B cell (primary cell): ENCODE measurements around the gene PRPSAP1. TPM values are rescaled to one million over a fixed set of nuclear protein-coding genes. Genes with fewer than 3 reads are reported as not detected.

Source experiments
- ATAC-seq: fragments of 200-7000 bp; cut with Tn5 transposase; one replicate; pipeline ENCODE4 v1.10.0; 2021; ENCODE audit warnings: low read depth, mild to moderate bottlenecking, moderate number of reproducible peaks, moderate library complexity
- CTCF ChIA-PET: fragments of 350-600 bp; sonication (Branson Sonifier 250); formaldehyde crosslinking; loops from one replicate; lab custom pipeline; 2021; ENCODE audit warnings: antibody characterized with exemption, inconsistent platforms; lab: Charles Lee
- POLR2A ChIA-PET: fragments of 350-600 bp; sonication (Branson Sonifier 250); formaldehyde crosslinking; loops from one replicate; lab custom pipeline; 2021; ENCODE audit warnings: antibody characterized with exemption; lab: Charles Lee
- DNase-seq: peaks from one replicate; pipeline ENCODE4 v3.0.0; 2013
- H2AFZ ChIP-seq: 2 replicates; pipeline ENCODE4 v1.6.1; 2012; ENCODE audit warnings: mild to moderate bottlenecking, low read depth, low read length; ENCODE audit not compliant: insufficient read depth, poor library complexity, severe bottlenecking
- H3K27ac ChIP-seq, 2 donors: 1 replicate in 1 of 2; 2 replicates in 1 of 2; pipeline ENCODE4 v1.5.1; 2012 to 2013; ENCODE audit warnings: low read length in 2 of 2, mild to moderate bottlenecking in 2 of 2, moderate library complexity in 1 of 2
- H3K27me3 ChIP-seq, 4 experiments: fragments of 200-600 bp in 1 of 4; sonication (generic) in 1 of 4; replicated peaks in 1 of 4; 1 replicate in 2 of 4; 2 replicates in 2 of 4; pipeline versions ENCODE4 v1.6.1 to v1.7.0; 2013 to 2016; ENCODE audit warnings: low read length in 3 of 4, mild to moderate bottlenecking in 2 of 4, mixed read lengths in 1 of 4, moderate library complexity in 1 of 4; ENCODE audit not compliant: insufficient read depth in 4 of 4, control insufficient read depth in 3 of 4; ENCODE audit errors: control extremely low read depth in 1 of 4
- H3K36me3 ChIP-seq, 2 experiments: replicated peaks in 1 of 2; 1 replicate in 1 of 2; 2 replicates in 1 of 2; pipeline versions ENCODE4 v1.6.1 to v1.7.1; 2013; ENCODE audit warnings: low read length in 1 of 2; ENCODE audit not compliant: insufficient read depth in 2 of 2, control insufficient read depth in 1 of 2; ENCODE audit errors: control extremely low read depth in 1 of 2, extremely low read depth in 1 of 2
- H3K4me1 ChIP-seq, 2 donors: fragments of 200-600 bp in 1 of 2; sonication (generic) in 1 of 2; 1 replicate in 1 of 2; 2 replicates in 1 of 2; pipeline versions ENCODE4 v1.5.1 to v1.6.1; 2013 to 2017; ENCODE audit warnings: low read length in 2 of 2; ENCODE audit not compliant: control insufficient read depth in 2 of 2, insufficient read depth in 2 of 2
- H3K4me2 ChIP-seq: replicated peaks from 2 replicates; pipeline ENCODE3; 2012; ENCODE audit warnings: mild to moderate bottlenecking, low read depth, low read length; ENCODE audit not compliant: poor library complexity, severe bottlenecking
- H3K4me3 ChIP-seq, 5 experiments: fragments of 200-600 bp in 1 of 5; sonication (generic) in 1 of 5; 1 replicate in 3 of 5; 2 replicates in 2 of 5; pipeline versions ENCODE4 v1.5.1 to v1.7.0; 2011 to 2016; ENCODE audit warnings: low read length in 4 of 5, mild to moderate bottlenecking in 4 of 5, low read depth in 2 of 5, control low read depth in 1 of 5, moderate library complexity in 1 of 5; ENCODE audit not compliant: insufficient read depth in 1 of 5; ENCODE audit errors: control extremely low read depth in 1 of 5, extremely low read depth in 1 of 5
- H3K79me2 ChIP-seq: fragments of 200-600 bp; sonication (generic); one replicate; pipeline ENCODE4 v1.6.0; 2016; ENCODE audit warnings: low read length; ENCODE audit not compliant: control insufficient read depth, insufficient read depth
- H3K9ac ChIP-seq: fragments of 200-600 bp; sonication (generic); 2 replicates; pipeline ENCODE4 v1.6.1; 2017; ENCODE audit warnings: mild to moderate bottlenecking, low read length, moderate library complexity
- H3K9me3 ChIP-seq, 3 donors: one replicate each; pipeline versions ENCODE4 v1.6.1 to v1.7.1; 2013; ENCODE audit warnings: low read length in 2 of 3; ENCODE audit not compliant: control insufficient read depth in 2 of 3, insufficient read depth in 1 of 3; ENCODE audit errors: control extremely low read depth in 1 of 3
- H4K20me1 ChIP-seq: 2 replicates; pipeline ENCODE4 v1.6.0; 2012; ENCODE audit warnings: mild to moderate bottlenecking, low read length; ENCODE audit not compliant: insufficient read depth, control insufficient read depth, poor library complexity, severe bottlenecking
- H3K27ac Mint-ChIP-seq: one replicate; pipeline ENCODE4 v1.8.0; 2021; ENCODE audit warnings: mixed read lengths
- H3K27me3 Mint-ChIP-seq: one replicate; pipeline ENCODE4 v1.8.0; 2021; ENCODE audit warnings: mixed read lengths
- H3K4me1 Mint-ChIP-seq: one replicate; pipeline ENCODE4 v1.8.0; 2021; ENCODE audit warnings: mixed read lengths
- H3K4me3 Mint-ChIP-seq: one replicate; pipeline ENCODE4 v1.8.0; 2021; ENCODE audit warnings: mixed read lengths
- H3K9me3 Mint-ChIP-seq: one replicate; pipeline ENCODE4 v1.8.0; 2022; ENCODE audit warnings: mixed read lengths; ENCODE audit not compliant: insufficient read depth
- EZH2 ChIP-seq: IDR thresholded peaks from 2 replicates; pipeline ENCODE4 v1.6.1; 2012; ENCODE audit warnings: borderline replicate concordance, low read depth, mild to moderate bottlenecking, moderate library complexity, low read length; ENCODE audit not compliant: insufficient read depth, poor library complexity, severe bottlenecking
- WGBS: methylation state at CpG from one replicate; pipeline ENCODE4 v1.1.5; 2013; ENCODE audit warnings: missing lambda C conversion rate; ENCODE audit not compliant: insufficient coverage; 5-methylcytosine and 5-hydroxymethylcytosine counted together
- intact Hi-C: fragments of 100-400 bp; cut with micrococcal nuclease; formaldehyde crosslinking; loops from one replicate; pipeline ENCODE4 v1.10.0; 2022
- polyA plus RNA-seq: library from polyadenylated mRNA; depleted of rRNA; stranded (reverse); fragments of >200 nt; gene quantifications from 2 replicates; pipeline ENCODE4 v1.2.3, GENCODE V29; 2012
- total RNA-seq, 2 donors: library from RNA; stranded (reverse); fragments of 120-200 nt in 1 of 2; gene quantifications; 1 replicate in 1 of 2; 2 replicates in 1 of 2; pipeline versions ENCODE4 v1.2.3 to v1.2.4, GENCODE V29; 2013 to 2022
- TF ChIP-seq, protein P1 (sequence below): fragments of 200-600 bp; IDR thresholded peaks from one replicate; pipeline ENCODE4 v1.8.0; 2022; ENCODE audit warnings: antibody characterized with exemption, mild to moderate bottlenecking

Gene PRPSAP1
- total and polyA plus RNA-seq, 2 donors (not counting 1 experiment from before 2014, with no cell fraction given), result 45.5 to 61.4 TPM

DNA sequence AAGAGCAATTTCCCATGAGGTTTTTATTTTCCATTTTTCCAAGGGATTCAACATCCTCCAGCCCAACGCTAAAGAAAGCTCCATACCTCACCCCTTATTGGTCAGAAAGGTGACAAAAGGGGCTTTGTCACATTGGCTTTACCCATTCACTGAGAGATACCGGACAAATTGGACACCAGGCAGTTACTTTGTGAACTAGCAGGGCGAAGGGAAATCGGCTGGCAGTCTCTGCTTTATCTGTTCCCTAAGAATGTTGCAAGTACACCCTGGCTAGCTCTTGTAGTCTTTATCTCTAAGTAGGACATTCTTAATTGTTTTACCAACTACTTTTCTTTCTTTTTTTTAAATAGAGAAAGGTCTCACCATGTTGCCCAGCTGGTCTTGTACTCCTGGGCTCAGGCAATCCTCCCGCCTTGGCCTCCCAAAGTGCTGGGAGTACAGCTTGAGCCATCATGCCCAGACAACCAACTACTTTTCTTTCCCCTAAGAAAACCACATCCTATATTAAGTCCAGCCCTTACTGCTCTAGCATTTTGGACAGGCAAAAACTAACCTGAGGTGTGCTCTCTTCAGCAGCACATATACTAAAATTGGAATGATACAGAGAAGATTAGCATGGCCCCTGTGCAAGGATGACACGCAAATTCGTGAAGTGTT lies 16.8 kb downstream of the PRPSAP1 start:
- Histone ChIP-seq H2AFZ (no peak overlapping the region), H3K36me3 (peaks cover 0 to 1% of the 10 kb centered on the region in 2 experiments), H3K27me3 (no peaks in the 10 kb centered on the region), H3K79me2 (peaks cover 26% of the 10 kb centered on the region), H3K4me2 (no peak overlapping the region), H3K9ac (no peak overlapping the region), H3K4me3 (no peak overlapping the region), H3K4me1 (no peaks in the 10 kb centered on the region), H3K9me3 (no peaks in the 10 kb centered on the region), H4K20me1 (no peaks in the 10 kb centered on the region), H3K27ac (no peak overlapping the region)
- H3K27me3 Mint-ChIP-seq, result no peaks in the 10 kb centered on the region
- POLR2A ChIA-PET, result interaction anchor here (0.7 kb wide), 1 partner anchor 125 kb away, joined by 6 read pairs; no protein-coding TSS in a partner anchor
- H3K27ac Mint-ChIP-seq, result no peak overlapping the region
- CTCF ChIA-PET, result interaction anchor here (1.0 to 1.1 kb wide), 2 partner anchors 99 to 737 kb away, joined by 3 to 4 read pairs; no protein-coding TSS in a partner anchor
- 92% methylated on average over 5 of the region's 7 CpGs for WGBS
- TF ChIP-seq, protein P1, sequence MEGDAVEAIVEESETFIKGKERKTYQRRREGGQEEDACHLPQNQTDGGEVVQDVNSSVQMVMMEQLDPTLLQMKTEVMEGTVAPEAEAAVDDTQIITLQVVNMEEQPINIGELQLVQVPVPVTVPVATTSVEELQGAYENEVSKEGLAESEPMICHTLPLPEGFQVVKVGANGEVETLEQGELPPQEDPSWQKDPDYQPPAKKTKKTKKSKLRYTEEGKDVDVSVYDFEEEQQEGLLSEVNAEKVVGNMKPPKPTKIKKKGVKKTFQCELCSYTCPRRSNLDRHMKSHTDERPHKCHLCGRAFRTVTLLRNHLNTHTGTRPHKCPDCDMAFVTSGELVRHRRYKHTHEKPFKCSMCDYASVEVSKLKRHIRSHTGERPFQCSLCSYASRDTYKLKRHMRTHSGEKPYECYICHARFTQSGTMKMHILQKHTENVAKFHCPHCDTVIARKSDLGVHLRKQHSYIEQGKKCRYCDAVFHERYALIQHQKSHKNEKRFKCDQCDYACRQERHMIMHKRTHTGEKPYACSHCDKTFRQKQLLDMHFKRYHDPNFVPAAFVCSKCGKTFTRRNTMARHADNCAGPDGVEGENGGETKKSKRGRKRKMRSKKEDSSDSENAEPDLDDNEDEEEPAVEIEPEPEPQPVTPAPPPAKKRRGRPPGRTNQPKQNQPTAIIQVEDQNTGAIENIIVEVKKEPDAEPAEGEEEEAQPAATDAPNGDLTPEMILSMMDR, result no peak
- no peak for TF ChIP-seq EZH2
- no peaks in the 10 kb centered on the region for H3K9me3 Mint-ChIP-seq
- H3K4me3 Mint-ChIP-seq, result no peak overlapping the region
- no peak for DNase-seq
- ATAC-seq, result no peak
- intact Hi-C loops, result no loop called here
- peaks cover 2% of the 10 kb centered on the region for H3K4me1 Mint-ChIP-seq

DNA sequence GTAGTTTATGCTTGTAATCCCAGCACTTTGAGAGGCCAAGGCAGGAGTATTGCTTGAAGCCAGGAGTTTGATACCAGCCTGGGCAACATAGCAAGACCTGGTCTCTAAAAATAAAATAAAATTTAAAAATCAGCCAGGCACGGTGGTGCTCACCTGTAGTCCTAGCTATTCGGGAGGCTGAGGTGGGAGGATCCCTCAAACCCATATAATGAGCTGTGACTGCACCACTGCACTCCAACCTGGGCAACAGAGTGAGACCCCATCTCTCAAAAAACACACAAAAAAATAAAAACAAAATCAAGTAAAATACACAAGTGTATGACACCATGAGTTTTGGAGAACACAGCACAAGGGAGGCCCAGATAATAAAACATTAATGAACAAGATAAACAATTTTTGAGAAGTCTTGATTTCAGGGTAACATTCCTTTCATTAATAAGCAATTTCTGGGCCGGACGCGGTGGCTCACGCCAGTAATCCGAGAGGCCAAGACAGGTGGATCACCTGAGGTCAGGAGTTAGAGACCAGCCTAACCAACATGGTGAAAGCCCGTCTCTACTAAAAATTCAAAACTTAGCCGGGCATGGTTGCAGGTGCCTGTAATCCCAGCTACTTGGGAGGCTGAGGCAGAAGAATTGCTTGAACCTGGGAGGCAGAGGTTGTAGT lies 17.9 kb downstream of the PRPSAP1 start:
- H3K4me3 ChIP-seq, result no peak overlapping the region
- Mint-ChIP-seq H3K4me1 (peaks cover 2% of the 10 kb centered on the region), H3K27ac (no peak overlapping the region), H3K4me3 (no peak overlapping the region), H3K27me3 (no peaks in the 10 kb centered on the region), H3K9me3 (no peaks in the 10 kb centered on the region)
- ChIA-PET CTCF (no interaction called here), POLR2A (interaction anchor here (0.7 kb wide), 1 partner anchor 124 kb away, joined by 6 read pairs; no protein-coding TSS in a partner anchor)
- H3K4me1 ChIP-seq, result no peaks in the 10 kb centered on the region
- no peak overlapping the region for H2AFZ ChIP-seq
- H3K4me2 ChIP-seq, result no peak overlapping the region
- no peaks in the 10 kb centered on the region for H4K20me1 ChIP-seq
- no peaks in the 10 kb centered on the region for H3K27me3 ChIP-seq
- H3K36me3 ChIP-seq, result peaks cover 0 to 1% of the 10 kb centered on the region in 2 experiments
- H3K79me2 ChIP-seq, result peaks cover 26% of the 10 kb centered on the region
- no peak for TF ChIP-seq EZH2
- TF ChIP-seq, protein P1, result no peak
- no peak overlapping the region for H3K9ac ChIP-seq
- no peaks in the 10 kb centered on the region for H3K9me3 ChIP-seq
- H3K27ac ChIP-seq, result no peak overlapping the region
- intact Hi-C loops, result no loop called here
- DNase-seq, result no peak
- WGBS, result no CpG with 5 or more reads among the region's 9 CpGs
- ATAC-seq, result no peak
